ENCODE measurements around the gene STK17B. TPM values are rescaled to one million over a fixed set of nuclear protein-coding genes. Genes with fewer than 3 reads are reported as not detected.

The STK17B gene
- total RNA-seq, 1 donor from 2014 or later: 54.0 TPM

- intact Hi-C loops (cut with DNase I): no loop called here
- no peaks in the 10 kb centered on the region for H3K36me3 ChIP-seq
- H3K27ac ChIP-seq: no peak overlapping the region
- no peaks in the 10 kb centered on the region for H3K9me3 ChIP-seq
- TF ChIP-seq CTCF (IDR thresholded peaks at IDR 0.05): no peak
- DNase-seq (no peak), ATAC-seq (peak; percentile 31 to 35)
- H3K4me1 ChIP-seq: peaks cover 29% of the 10 kb centered on the region
- H3K27me3 ChIP-seq (ENCODE audit: low read depth): no peaks in the 10 kb centered on the region
- no peak overlapping the region for H3K4me3 ChIP-seq
These were observed 34.6 kb upstream of the STK17B start for GRCh38 chr2:196205881-196206435.

DNA sequence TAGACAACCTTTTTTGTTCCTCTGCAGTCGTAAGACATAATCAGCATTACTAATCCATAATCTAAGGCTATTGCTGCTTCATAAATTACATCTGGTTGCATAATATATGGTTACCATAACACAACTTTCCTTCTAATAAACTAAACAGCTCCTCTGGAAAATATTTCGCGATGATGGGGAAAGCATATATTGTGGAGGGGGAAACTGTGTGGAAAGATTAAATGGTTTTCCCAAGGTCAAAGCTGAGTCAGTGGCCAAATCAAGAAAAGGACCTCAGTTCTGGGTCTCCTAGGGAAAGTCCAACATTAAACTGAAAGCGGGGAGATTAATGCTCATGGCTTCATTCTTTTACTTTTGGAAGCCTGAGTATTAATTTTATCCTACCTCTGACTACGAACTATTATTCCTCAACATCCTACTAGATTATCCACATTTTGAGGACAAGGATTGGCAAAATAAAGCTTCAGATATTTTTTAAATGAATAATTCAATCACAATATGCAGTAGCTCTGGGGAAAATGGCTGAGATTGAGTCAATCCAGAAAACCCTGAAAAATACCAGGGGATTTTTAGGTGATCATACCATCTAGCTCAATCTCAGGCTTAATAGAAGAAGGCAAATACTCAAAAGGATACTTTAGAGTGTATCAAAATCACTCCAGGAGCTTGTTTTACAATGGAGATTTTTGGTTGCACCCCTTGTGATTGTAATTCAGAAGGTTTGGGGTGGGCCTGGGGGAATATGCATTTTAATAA is 33.8 kb upstream of the STK17B start:
- Histone ChIP-seq H3K27ac (no peak overlapping the region), H3K27me3 (ENCODE audit: low read depth) (no peaks in the 10 kb centered on the region), H3K4me1 (peaks cover 29% of the 10 kb centered on the region), H3K9me3 (no peaks in the 10 kb centered on the region), H3K4me3 (no peak overlapping the region), H3K36me3 (no peaks in the 10 kb centered on the region)
- no peak for TF ChIP-seq CTCF (IDR thresholded peaks at IDR 0.05)
- no peak for DNase-seq
- intact Hi-C loops (cut with DNase I): no loop called here
- ATAC-seq: no peak

DNA sequence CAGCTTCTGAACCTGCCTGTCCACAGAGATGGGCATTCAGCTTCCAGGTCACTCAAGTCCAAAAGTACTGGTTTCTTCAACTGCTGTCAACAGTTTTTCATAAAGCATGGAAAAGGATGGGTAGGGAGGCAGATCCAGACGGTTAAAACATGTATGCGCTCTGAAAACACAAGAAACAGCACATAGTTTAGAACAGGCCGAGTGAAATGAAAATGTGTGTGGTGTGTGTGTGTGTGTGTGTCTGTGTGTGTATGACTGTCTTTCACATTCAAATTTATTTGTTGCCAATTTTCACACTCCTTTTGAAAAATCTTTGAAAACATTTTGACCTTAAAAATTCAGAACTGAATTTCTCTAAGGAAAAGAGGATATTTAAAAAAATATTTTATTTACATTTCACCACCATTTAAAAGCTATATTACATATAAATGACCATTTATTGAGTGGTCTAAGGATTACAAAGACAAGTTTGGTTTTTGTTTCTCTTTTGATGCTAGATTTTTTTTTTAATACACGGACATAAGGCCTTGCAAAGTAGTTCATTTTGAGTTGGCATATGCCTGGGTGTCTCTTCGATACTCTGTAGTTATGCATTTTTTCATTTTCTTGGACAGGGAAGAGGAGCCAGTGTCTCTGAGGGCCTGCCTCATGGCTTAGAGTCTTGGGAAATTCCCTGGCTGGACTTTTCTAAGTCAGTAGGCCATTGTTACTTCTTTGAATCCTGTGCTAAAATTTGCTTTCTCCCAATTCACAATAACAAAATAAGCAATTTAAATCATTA is 30.0 kb upstream of the STK17B start:
- DNase-seq (no peak), ATAC-seq (no peak)
- H3K27ac ChIP-seq: peak overlapping the region; percentile 9
- H3K9me3 ChIP-seq: no peaks in the 10 kb centered on the region
- H3K36me3 ChIP-seq: no peaks in the 10 kb centered on the region
- intact Hi-C loops (cut with DNase I): no loop called here
- peaks cover 9% of the 10 kb centered on the region for H3K4me1 ChIP-seq
- H3K27me3 ChIP-seq (ENCODE audit: low read depth): no peaks in the 10 kb centered on the region
- TF ChIP-seq CTCF (IDR thresholded peaks at IDR 0.05): no peak
- H3K4me3 ChIP-seq: no peak overlapping the region

DNA sequence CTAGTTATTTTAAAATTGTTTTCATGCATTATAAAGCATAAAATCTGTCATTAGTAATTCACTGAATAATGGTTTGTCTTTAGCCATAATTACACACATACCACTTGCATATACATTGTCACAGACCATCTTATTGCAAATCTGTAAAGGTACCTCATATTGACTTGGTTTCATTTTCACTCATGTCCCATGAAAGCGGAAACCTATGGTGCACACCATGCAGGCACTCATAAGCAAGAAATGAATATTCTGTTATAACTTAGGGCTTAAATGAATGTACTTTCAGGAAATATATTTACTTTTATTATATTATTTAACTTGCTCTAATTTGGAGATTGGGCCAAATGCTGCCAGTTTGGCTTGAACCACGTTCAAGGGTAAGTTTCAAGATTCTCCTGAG is 29.2 kb upstream of the STK17B start:
- TF ChIP-seq CTCF (IDR thresholded peaks at IDR 0.05): no peak
- Histone ChIP-seq H3K4me1 (peaks cover 4% of the 10 kb centered on the region), H3K36me3 (no peaks in the 10 kb centered on the region), H3K4me3 (no peak overlapping the region), H3K9me3 (no peaks in the 10 kb centered on the region), H3K27me3 (ENCODE audit: low read depth) (no peaks in the 10 kb centered on the region), H3K27ac (peak overlapping the region; percentile 9)
- DNase-seq (no peak), ATAC-seq (no peak)
- intact Hi-C loops (cut with DNase I): no loop called here

DNA sequence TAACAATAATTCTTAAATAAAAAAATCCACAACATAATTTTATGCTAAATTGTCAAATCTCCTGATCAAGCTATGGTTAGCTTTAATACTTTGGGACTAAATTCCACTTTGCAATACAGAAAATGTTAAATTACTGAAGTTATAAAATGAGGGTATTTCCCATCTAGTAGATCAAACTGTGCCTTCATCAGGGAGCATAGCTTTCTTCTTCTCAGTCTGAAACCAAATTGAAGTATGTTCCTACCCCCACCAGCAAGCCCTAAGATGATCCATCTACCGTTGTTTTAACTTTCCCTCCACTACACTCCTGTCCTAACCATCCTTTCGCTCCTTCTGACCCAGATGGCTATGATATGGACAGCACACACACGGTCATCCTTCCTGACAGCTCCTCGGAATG is 24.4 kb upstream of the STK17B start:
- Histone ChIP-seq H3K27ac (no peak overlapping the region), H3K9me3 (no peaks in the 10 kb centered on the region), H3K27me3 (ENCODE audit: low read depth) (no peaks in the 10 kb centered on the region), H3K4me3 (no peak overlapping the region), H3K36me3 (no peaks in the 10 kb centered on the region), H3K4me1 (no peaks in the 10 kb centered on the region)
- DNase-seq (no peak), ATAC-seq (no peak)
- intact Hi-C loops (cut with DNase I): no loop called here
- TF ChIP-seq CTCF (IDR thresholded peaks at IDR 0.05): no peak
